ENCODE results near the gene PPM1A. TPM values are rescaled to one million over a fixed set of nuclear protein-coding genes. Genes with fewer than 3 reads are reported as not detected.

The PPM1A gene
- total RNA-seq, 1 experiment from 2014 or later, result 52.3 TPM

DNA sequence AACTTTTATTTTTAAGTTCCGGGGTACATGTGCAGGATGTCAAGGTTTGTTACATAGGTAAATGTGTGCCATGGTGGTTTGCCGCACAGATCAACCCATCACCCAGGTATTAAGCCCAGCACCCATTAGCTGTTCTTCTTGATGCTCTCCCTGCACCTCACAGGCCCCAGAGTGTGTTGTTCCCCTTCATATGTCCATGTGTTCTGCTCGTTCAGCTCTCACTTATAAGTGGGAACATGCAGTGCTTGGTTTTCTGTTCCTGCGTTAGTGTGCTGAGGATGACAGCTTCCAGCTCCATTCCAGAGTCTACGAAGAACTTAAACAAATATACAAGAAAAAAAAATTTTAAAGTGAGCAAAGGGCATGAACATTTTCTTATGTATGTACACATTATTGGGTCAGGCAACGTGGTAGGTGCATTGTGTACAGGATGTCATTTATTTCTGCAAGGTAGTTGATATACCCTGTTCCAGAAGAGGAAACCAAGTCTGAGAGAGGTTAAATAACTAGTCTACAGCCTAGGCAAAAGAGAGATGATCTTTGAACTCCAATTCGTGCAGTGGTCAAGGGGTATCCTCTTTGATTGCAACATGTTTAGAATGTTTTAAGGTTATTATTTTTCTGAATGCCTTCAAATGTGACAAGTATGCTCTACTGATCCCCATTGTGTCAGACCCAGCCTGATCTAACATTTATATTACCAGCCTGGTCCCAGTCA, 8.7 kb upstream of the PPM1A start:
- Histone ChIP-seq H3K9me3 (ENCODE audit: low read depth, low read length, poor library complexity, severe bottlenecking) (no peaks in the 10 kb centered on the region), H3K27ac (ENCODE audit: low read depth, low read length, poor library complexity, severe bottlenecking) (no peak overlapping the region), H3K27me3 (replicated peaks; ENCODE audit: insufficient read depth, low read depth, low read length, poor library complexity) (no peaks in the 10 kb centered on the region), H3K36me3 (ENCODE audit: insufficient read depth, low read length, poor library complexity, severe bottlenecking) (no peaks in the 10 kb centered on the region), H3K4me3 (ENCODE audit: low read depth, low read length, poor library complexity, severe bottlenecking) (no peak overlapping the region), H3K4me1 (ENCODE audit: insufficient read depth, low read length, poor library complexity, severe bottlenecking) (no peaks in the 10 kb centered on the region)
- no peak for TF ChIP-seq CTCF (conservative IDR thresholded peaks at IDR 0.05; ENCODE audit: low read depth, low read length)
- intact Hi-C loops (cut with micrococcal nuclease; ENCODE audit: unreplicated experiment), result no loop called here
- BruUV-seq (replicated peaks), result no TSS peak
- ChIA-PET CTCF (no interaction called here), POLR2A (ENCODE audit: low non-redundant PET) (no interaction called here)
- no peak for DNase-seq (ENCODE audit: low spot score)

DNA sequence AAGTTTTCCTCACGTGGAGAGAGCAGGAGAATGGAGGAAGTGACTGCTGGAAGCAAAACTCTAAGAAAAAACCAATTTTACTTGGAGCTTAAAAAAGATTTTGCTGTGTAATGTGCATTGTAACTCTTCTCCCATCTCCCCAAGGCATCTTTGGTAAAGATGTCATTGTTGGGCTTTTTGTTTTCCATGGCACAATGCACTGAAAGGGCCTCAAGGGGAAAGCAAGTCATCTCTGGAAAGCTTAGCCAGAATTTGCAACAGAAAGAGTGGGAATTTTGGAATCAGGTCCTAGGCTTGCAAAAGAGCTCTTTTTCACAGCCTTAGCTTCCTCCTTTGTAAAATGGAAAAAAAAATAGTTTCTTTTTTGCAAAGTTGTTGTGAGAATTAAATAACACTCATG, 7.9 kb upstream of the PPM1A start:
- H3K27ac ChIP-seq (ENCODE audit: low read depth, low read length, poor library complexity, severe bottlenecking), result no peak overlapping the region
- intact Hi-C loops (cut with micrococcal nuclease; ENCODE audit: unreplicated experiment), result no loop called here
- H3K36me3 ChIP-seq (ENCODE audit: insufficient read depth, low read length, poor library complexity, severe bottlenecking), result no peaks in the 10 kb centered on the region
- CTCF ChIA-PET, result interaction anchor here (1.0 kb wide), 1 partner anchor 87 kb away, joined by 3 read pairs; no protein-coding TSS in a partner anchor
- no peak for TF ChIP-seq CTCF (conservative IDR thresholded peaks at IDR 0.05; ENCODE audit: low read depth, low read length)
- H3K27me3 ChIP-seq (replicated peaks; ENCODE audit: insufficient read depth, low read depth, low read length, poor library complexity), result no peaks in the 10 kb centered on the region
- no peaks in the 10 kb centered on the region for H3K4me1 ChIP-seq (ENCODE audit: insufficient read depth, low read length, poor library complexity, severe bottlenecking)
- DNase-seq (ENCODE audit: low spot score), result no peak
- BruUV-seq (replicated peaks), result no TSS peak
- POLR2A ChIA-PET (ENCODE audit: low non-redundant PET), result no interaction called here
- no peaks in the 10 kb centered on the region for H3K9me3 ChIP-seq (ENCODE audit: low read depth, low read length, poor library complexity, severe bottlenecking)
- H3K4me3 ChIP-seq (ENCODE audit: low read depth, low read length, poor library complexity, severe bottlenecking), result no peak overlapping the region

DNA sequence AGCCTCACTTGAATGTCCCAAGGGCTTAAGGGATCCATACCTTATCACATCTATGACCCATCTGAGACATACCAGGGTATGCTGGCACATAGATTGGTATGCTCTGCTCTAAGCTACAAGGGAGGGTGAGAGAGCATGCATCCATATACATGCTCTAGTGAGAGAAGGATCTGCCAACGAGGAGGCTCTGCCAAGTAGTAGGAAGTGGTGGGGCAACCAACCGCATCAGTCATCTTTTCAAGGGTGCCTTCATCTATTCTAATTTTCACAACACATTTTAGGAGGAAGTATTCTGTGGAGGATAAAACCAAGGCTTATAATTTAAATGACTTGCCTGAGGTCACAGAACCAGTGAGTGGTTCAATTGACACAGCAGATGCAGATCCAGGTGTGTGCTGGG, 6.6 kb upstream of the PPM1A start:
- Histone ChIP-seq H3K27ac (ENCODE audit: low read depth, low read length, poor library complexity, severe bottlenecking) (no peak overlapping the region), H3K4me3 (ENCODE audit: low read depth, low read length, poor library complexity, severe bottlenecking) (no peak overlapping the region), H3K4me1 (ENCODE audit: insufficient read depth, low read length, poor library complexity, severe bottlenecking) (peaks cover 2% of the 10 kb centered on the region), H3K36me3 (ENCODE audit: insufficient read depth, low read length, poor library complexity, severe bottlenecking) (no peaks in the 10 kb centered on the region), H3K9me3 (ENCODE audit: low read depth, low read length, poor library complexity, severe bottlenecking) (no peaks in the 10 kb centered on the region), H3K27me3 (replicated peaks; ENCODE audit: insufficient read depth, low read depth, low read length, poor library complexity) (no peaks in the 10 kb centered on the region)
- no peak for TF ChIP-seq EZH2 (IDR thresholded peaks at IDR 0.05; ENCODE audit: borderline replicate concordance, low read depth, low read length, poor library complexity, severe bottlenecking)
- no peak for TF ChIP-seq CTCF (conservative IDR thresholded peaks at IDR 0.05; ENCODE audit: low read depth, low read length)
- intact Hi-C loops (cut with micrococcal nuclease; ENCODE audit: unreplicated experiment), result no loop called here
- BruUV-seq (replicated peaks), result no TSS peak
- ChIA-PET CTCF (no interaction called here), POLR2A (ENCODE audit: low non-redundant PET) (no interaction called here)
- DNase-seq (ENCODE audit: low spot score), result no peak

Data from A673 (cell line).